GM12892 (cell line): ENCODE data around the gene UBXN7.

Experiments used
- POLR2A ChIP-seq: IDR thresholded peaks from 2 replicates; pipeline ENCODE4 v1.6.1; 2011; ENCODE audit warnings: low read depth, low read length, control low read depth
- POLR2AphosphoS5 ChIP-seq: IDR thresholded peaks from 2 replicates; pipeline ENCODE4 v1.6.1; 2011; ENCODE audit warnings: low read depth, low read length, control low read depth

DNA sequence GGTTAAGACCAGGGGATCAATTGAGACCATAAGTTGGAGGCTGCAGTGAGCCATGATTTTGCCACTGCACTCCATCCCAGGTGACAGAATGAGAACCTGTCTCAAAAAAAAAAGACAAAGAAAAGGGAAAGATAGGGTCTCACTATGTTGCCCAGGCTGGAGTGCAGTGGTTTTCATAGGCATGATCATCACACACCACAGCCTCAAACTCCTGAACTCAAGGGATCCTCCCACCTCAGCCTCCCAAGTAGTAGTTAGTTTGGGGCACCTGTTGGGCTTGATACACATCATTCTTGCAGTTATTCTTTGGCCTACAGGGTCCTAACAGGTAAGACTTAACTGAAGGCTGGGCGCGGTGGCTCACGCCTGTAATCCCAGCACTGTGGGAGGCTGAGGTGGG, 42.1 kb downstream of the UBXN7 start:
- no peak for TF ChIP-seq POLR2AphosphoS5
- TF ChIP-seq POLR2A: no peak
